Transverse colon (tissue), 3 donors: Measurements from ENCODE around the gene IDH3B.

Source experiments
- POLR2A ChIP-seq: fragments of 450-650 bp; IDR thresholded peaks from one replicate; pipeline ENCODE4 v1.6.1; 2016; ENCODE audit warnings: antibody characterized with exemption, mild to moderate bottlenecking, moderate library complexity
- TF ChIP-seq, protein P1 (sequence below), 5 experiments: fragments of 200-600 bp in 3 of 5; fragments of 450-650 bp in 2 of 5; sonication (generic) in 3 of 5; IDR thresholded peaks; 1 replicate in 2 of 5; 2 replicates in 3 of 5; pipeline ENCODE4 v1.5.1; 2016 to 2017; ENCODE audit warnings: antibody characterized with exemption in 5 of 5, inconsistent platforms in 3 of 5, mild to moderate bottlenecking in 2 of 5, moderate library complexity in 1 of 5

DNA sequence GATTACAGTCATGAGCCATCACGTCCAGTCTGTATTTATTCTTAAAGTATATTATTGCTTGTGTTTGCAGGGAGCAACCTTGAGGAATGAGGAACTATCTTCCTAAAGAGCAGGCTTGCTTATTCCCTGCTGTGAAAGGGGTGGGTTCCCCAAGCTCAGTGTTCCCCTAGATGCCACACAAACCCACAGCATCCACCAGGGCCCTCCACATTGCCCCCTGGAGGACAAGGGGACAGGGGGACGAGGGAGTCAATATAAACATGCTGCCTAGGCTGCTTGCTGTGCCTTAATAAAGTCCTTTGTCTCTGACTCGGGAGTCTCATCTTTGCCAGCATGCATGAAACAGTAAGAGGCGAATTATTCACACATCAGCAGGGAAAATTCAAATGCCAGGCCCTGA is 8.0 kb upstream of the IDH3B start:
- TF ChIP-seq, protein P1, sequence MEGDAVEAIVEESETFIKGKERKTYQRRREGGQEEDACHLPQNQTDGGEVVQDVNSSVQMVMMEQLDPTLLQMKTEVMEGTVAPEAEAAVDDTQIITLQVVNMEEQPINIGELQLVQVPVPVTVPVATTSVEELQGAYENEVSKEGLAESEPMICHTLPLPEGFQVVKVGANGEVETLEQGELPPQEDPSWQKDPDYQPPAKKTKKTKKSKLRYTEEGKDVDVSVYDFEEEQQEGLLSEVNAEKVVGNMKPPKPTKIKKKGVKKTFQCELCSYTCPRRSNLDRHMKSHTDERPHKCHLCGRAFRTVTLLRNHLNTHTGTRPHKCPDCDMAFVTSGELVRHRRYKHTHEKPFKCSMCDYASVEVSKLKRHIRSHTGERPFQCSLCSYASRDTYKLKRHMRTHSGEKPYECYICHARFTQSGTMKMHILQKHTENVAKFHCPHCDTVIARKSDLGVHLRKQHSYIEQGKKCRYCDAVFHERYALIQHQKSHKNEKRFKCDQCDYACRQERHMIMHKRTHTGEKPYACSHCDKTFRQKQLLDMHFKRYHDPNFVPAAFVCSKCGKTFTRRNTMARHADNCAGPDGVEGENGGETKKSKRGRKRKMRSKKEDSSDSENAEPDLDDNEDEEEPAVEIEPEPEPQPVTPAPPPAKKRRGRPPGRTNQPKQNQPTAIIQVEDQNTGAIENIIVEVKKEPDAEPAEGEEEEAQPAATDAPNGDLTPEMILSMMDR (IDR thresholded peaks at IDR 0.05): no peak
- TF ChIP-seq POLR2A: no peak
